Mammary epithelial cell (primary cell): Measurements from ENCODE around the gene MMP17.
"Not testable (repeated sequence)": the region's sequence is repeated elsewhere in the genome, so short reads cannot be mapped to it uniquely, and the experiment has no call there.

ENCODE experiments used
- EZH2 ChIP-seq: IDR thresholded peaks from 2 replicates; pipeline ENCODE4 v1.6.1; 2012; ENCODE audit warnings: low read length, inconsistent platforms, borderline replicate concordance
- TF ChIP-seq, protein P1 (sequence below), 2 donors: IDR thresholded peaks in 1 of 2; conservative IDR thresholded peaks in 1 of 2; 2 replicates each; pipeline ENCODE4 v1.5.1; 2011 to 2012; ENCODE audit warnings: inconsistent platforms in 2 of 2, low read length in 2 of 2, mild to moderate bottlenecking in 2 of 2, control low read depth in 1 of 2, low read depth in 1 of 2; ENCODE audit not compliant: insufficient read depth in 1 of 2; ENCODE audit errors: extremely low read depth in 1 of 2

DNA sequence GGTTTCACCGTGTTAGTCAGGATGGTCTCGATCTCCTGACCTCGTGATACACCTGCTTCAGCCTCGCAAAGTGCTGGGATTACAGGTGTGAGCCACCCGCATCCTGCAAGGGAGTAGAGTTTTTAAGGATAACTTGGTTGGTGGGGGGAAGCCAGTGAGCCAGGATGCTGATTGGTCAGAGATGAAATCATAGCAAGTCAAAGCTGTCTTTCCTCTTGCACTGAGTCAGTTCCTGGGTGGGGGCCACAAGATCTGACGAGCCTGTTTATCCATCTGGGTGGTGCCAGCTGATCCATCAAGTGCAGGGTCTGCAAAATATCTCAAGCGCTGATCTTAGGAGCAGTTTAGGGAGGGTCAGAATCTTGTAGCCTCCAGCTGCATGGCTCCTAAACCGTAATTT is 56.9 kb downstream of the MMP17 start:
- not testable (repeated sequence) for TF ChIP-seq EZH2
- TF ChIP-seq, protein P1, sequence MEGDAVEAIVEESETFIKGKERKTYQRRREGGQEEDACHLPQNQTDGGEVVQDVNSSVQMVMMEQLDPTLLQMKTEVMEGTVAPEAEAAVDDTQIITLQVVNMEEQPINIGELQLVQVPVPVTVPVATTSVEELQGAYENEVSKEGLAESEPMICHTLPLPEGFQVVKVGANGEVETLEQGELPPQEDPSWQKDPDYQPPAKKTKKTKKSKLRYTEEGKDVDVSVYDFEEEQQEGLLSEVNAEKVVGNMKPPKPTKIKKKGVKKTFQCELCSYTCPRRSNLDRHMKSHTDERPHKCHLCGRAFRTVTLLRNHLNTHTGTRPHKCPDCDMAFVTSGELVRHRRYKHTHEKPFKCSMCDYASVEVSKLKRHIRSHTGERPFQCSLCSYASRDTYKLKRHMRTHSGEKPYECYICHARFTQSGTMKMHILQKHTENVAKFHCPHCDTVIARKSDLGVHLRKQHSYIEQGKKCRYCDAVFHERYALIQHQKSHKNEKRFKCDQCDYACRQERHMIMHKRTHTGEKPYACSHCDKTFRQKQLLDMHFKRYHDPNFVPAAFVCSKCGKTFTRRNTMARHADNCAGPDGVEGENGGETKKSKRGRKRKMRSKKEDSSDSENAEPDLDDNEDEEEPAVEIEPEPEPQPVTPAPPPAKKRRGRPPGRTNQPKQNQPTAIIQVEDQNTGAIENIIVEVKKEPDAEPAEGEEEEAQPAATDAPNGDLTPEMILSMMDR (conservative IDR thresholded peaks at IDR 0.05 in 1 of 2, IDR thresholded peaks at IDR 0.05 in 1 of 2; ENCODE audit: extremely low read depth in 1 of 2, insufficient read depth in 1 of 2, low read depth in 1 of 2, low read length in 2 of 2): not testable (repeated sequence)
